ENCODE results near the gene MEIS3.
"Not testable (repeated sequence)": the region's sequence is repeated elsewhere in the genome, so short reads cannot be mapped to it uniquely, and the experiment has no call there.

GRCh38 chr19:47365455-47365854 lies 53.9 kb downstream of the MEIS3 start:
- not testable (repeated sequence) for TF ChIP-seq EZH2 (IDR thresholded peaks at IDR 0.05; ENCODE audit: insufficient read depth, poor library complexity, severe bottlenecking); EZH2phosphoT487 (IDR thresholded peaks at IDR 0.05; ENCODE audit: insufficient read depth, low read depth)
